NB4 (cell line): ENCODE results near the gene MAPK14.
"Not testable (repeated sequence)": the region's sequence is repeated elsewhere in the genome, so short reads cannot be mapped to it uniquely, and the experiment has no call there.

Experiments
- DNase-seq: peaks from one replicate; pipeline ENCODE4 v3.0.0; 2010; ENCODE audit warnings: low read depth
- H3K4me3 ChIP-seq: one replicate; pipeline ENCODE4 v1.5.1; 2011; ENCODE audit warnings: mild to moderate bottlenecking, low read depth, low read length, moderate library complexity
- CTCF ChIP-seq: IDR thresholded peaks from one replicate; pipeline ENCODE4 v1.5.1; 2012; ENCODE audit warnings: low read depth, low read length
- MAX ChIP-seq: IDR thresholded peaks from 2 replicates; pipeline ENCODE4 v1.6.1; 2011; ENCODE audit warnings: low read depth, low read length
- MYC ChIP-seq: IDR thresholded peaks from 2 replicates; pipeline ENCODE4 v1.6.1; 2011; ENCODE audit warnings: low read depth, low read length
- POLR2A ChIP-seq: IDR thresholded peaks from 2 replicates; pipeline ENCODE4 v1.6.1; 2011; ENCODE audit warnings: mild to moderate bottlenecking; ENCODE audit not compliant: insufficient read length; ENCODE audit errors: extremely low read depth

The MAPK14 gene

GRCh38 chr6:36027501-36028087, at the start of gene MAPK14:
TSS of gene MAPK14 (plus strand) at chr6:36027808. CDS start at chr6:36028158, 350 bp downstream.
- peak within 1 kb of the TSS; percentile 86 for H3K4me3 ChIP-seq
- DNase-seq = peak; percentile 100
- TF ChIP-seq CTCF (peak; percentile 83), MAX (0 out of 2 replicates have a peak, but pooled peaks have one; percentile 30), MYC (no peak), POLR2A (peak; percentile 96)

- H3K4me3 ChIP-seq, DNase-seq: not testable (repeated sequence)
These were observed 47.5 kb upstream of the MAPK14 start for GRCh38 chr6:35980126-35980525.

GRCh38 chr6:35980991-35981645, 46.5 kb upstream of the MAPK14 start:
- no peak for TF ChIP-seq MAX
- TF ChIP-seq POLR2A = no peak
- TF ChIP-seq CTCF = no peak
- no peak for TF ChIP-seq MYC
- H3K4me3 ChIP-seq = no peak overlapping the region
- no peak for DNase-seq

- no peak overlapping the region for H3K4me3 ChIP-seq
- TF ChIP-seq CTCF (no peak), MYC (no peak), MAX (no peak), POLR2A (no peak)
- no peak for DNase-seq
These were observed 42.9 kb upstream of the MAPK14 start for GRCh38 chr6:35984701-35985100.

GRCh38 chr6:35988047-35988446, 39.6 kb upstream of the MAPK14 start:
- not testable (repeated sequence) for H3K4me3 ChIP-seq, DNase-seq

GRCh38 chr6:35993150-35993549, 34.5 kb upstream of the MAPK14 start:
- DNase-seq = no peak
- no peak overlapping the region for H3K4me3 ChIP-seq
- TF ChIP-seq MAX (no peak), CTCF (no peak), POLR2A (no peak), MYC (no peak)

- no peak overlapping the region for H3K4me3 ChIP-seq
- TF ChIP-seq POLR2A = no peak
- no peak for TF ChIP-seq CTCF
- no peak for TF ChIP-seq MYC
- no peak for TF ChIP-seq MAX
- no peak for DNase-seq
These were observed 27.2 kb upstream of the MAPK14 start for GRCh38 chr6:36000451-36000850.
